ENCODE data around the gene MRPL12. TPM values are rescaled to one million over a fixed set of nuclear protein-coding genes. Genes with fewer than 3 reads are reported as not detected.

The MRPL12 gene
- total and polyA plus RNA-seq, 9 of the 15 experiments (the other 6 are each of a cell fraction or from before 2014, with no cell fraction given): 0.94 to 338 (median 100) TPM

GRCh38 chr17:81713004-81713555 lies 9.9 kb downstream of the MRPL12 start (continued):
- peak; percentile 12; the same call in 1 of the 2 replicates for TF ChIP-seq ZFX (CRISPR knock-in tag; IDR thresholded peaks at IDR 0.05)
- peak; percentile 63; the same call in 1 of the 2 replicates for TF ChIP-seq ZNF511 (CRISPR knock-in tag; IDR thresholded peaks at IDR 0.05)

- H3K4me3 ChIP-seq: peak overlapping the region; percentile 93
- in situ Hi-C loops (cut with MboI) (no loop called here), intact Hi-C loops (cut with micrococcal nuclease) (no loop called here)
- peak; percentile 53 for ATAC-seq
- H3K27me3 ChIP-seq (ENCODE audit: control insufficient read depth in 2 of 2, insufficient read depth in 2 of 2, low read length in 2 of 2): no peaks in the 10 kb centered on the region
- H3K36me3 ChIP-seq (ENCODE audit: control insufficient read depth, insufficient read depth, low read length): peaks cover 51% of the 10 kb centered on the region; the same call in 1 of the 3 replicates
- H3K9me3 ChIP-seq (replicated peaks; ENCODE audit: control insufficient read depth, insufficient read depth, low read depth, low read length): no peaks in the 10 kb centered on the region
- H3K79me2 ChIP-seq (ENCODE audit: control insufficient read depth, insufficient read depth, low read length): peaks cover 35% of the 10 kb centered on the region
- H2AFZ ChIP-seq (ENCODE audit: low read depth, low read length): no peak overlapping the region
- peak; percentile 32 for FAIRE-seq
- DNase-seq (ENCODE audit: extremely low read depth in 1 of 4, low spot score in 3 of 4): peak; percentile 65 to 72 (median 69)
- H3K27ac ChIP-seq (ENCODE audit: extremely low read depth, low read depth, low read length): peak overlapping the region; percentile 88
- H3K9ac ChIP-seq (ENCODE audit: insufficient read depth in 1 of 2, low read depth in 2 of 2, low read length in 2 of 2): peak overlapping the region; percentile 80 to 95
- WGBS (ENCODE audit: insufficient coverage, low coverage, missing lambda C conversion rate): 20% methylated on average over 30 of the region's 36 CpGs
- CTCF ChIA-PET (ENCODE audit: low intra/inter-chr PET ratio): no interaction called here
- peak overlapping the region; percentile 92 for H3K4me2 ChIP-seq (ENCODE audit: insufficient read depth, low read length)
- H3K4me1 ChIP-seq (replicated peaks in 1 of 2; ENCODE audit: control insufficient read depth in 2 of 2, insufficient read depth in 2 of 2, low read length in 2 of 2): peaks cover 23 to 82% of the 10 kb centered on the region in 2 experiments
- BruUV-seq (replicated peaks): no TSS peak
- POLR2A ChIA-PET: interaction anchor here (0.6 to 5.2 kb wide), 9 partner anchors 10 to 224 kb away, joined by 3 to 59 read pairs (median 4); partner anchors contain the start of genes CCDC137, MRPL12 and OXLD1
- H3K9me1 ChIP-seq (ENCODE audit: control insufficient read depth, insufficient read depth, low read length): peaks cover under 1% of the 10 kb centered on the region
- peaks cover 12% of the 10 kb centered on the region for H4K20me1 ChIP-seq (replicated peaks; ENCODE audit: control insufficient read depth, insufficient read depth, low read length)
- TF ChIP-seq, protein P1, sequence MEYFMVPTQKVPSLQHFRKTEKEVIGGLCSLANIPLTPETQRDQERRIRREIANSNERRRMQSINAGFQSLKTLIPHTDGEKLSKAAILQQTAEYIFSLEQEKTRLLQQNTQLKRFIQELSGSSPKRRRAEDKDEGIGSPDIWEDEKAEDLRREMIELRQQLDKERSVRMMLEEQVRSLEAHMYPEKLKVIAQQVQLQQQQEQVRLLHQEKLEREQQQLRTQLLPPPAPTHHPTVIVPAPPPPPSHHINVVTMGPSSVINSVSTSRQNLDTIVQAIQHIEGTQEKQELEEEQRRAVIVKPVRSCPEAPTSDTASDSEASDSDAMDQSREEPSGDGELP (CRISPR knock-in tag; IDR thresholded peaks at IDR 0.05; ENCODE audit: borderline replicate concordance): peak; percentile 95
- TF ChIP-seq, protein P2, sequence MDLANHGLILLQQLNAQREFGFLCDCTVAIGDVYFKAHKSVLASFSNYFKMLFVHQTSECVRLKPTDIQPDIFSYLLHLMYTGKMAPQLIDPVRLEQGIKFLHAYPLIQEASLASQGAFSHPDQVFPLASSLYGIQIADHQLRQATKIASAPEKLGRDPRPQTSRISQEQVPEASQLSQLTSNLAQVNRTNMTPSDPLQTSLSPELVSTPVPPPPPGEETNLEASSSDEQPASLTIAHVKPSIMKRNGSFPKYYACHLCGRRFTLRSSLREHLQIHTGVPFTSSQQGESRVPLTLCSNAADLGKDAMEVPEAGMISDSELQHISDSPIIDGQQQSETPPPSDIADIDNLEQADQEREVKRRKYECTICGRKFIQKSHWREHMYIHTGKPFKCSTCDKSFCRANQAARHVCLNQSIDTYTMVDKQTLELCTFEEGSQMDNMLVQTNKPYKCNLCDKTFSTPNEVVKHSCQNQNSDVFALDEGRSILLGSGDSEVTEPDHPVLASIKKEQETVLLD (IDR thresholded peaks at IDR 0.05): no peak
- no peak for TF ChIP-seq MED1 (CRISPR knock-in tag; IDR thresholded peaks at IDR 0.05; ENCODE audit: borderline replicate concordance)
- TF ChIP-seq, protein P3, sequence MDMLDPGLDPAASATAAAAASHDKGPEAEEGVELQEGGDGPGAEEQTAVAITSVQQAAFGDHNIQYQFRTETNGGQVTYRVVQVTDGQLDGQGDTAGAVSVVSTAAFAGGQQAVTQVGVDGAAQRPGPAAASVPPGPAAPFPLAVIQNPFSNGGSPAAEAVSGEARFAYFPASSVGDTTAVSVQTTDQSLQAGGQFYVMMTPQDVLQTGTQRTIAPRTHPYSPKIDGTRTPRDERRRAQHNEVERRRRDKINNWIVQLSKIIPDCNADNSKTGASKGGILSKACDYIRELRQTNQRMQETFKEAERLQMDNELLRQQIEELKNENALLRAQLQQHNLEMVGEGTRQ (CRISPR knock-in tag; IDR thresholded peaks at IDR 0.05): no peak
- no peak for TF ChIP-seq MECOM (CRISPR knock-in tag; IDR thresholded peaks at IDR 0.05)
- TF ChIP-seq CBFB (CRISPR knock-in tag; IDR thresholded peaks at IDR 0.05): 0 out of 2 replicates have a peak, but pooled peaks have one; percentile 79
- no peak for TF ChIP-seq ZNF280B (CRISPR knock-in tag; IDR thresholded peaks at IDR 0.05)
- TF ChIP-seq ZFP91 (CRISPR knock-in tag; IDR thresholded peaks at IDR 0.05): 0 out of 2 replicates have a peak, but pooled peaks have one; percentile 18
Observed at GRCh38 chr17:81713556-81714411, 10.6 kb downstream of the MRPL12 start.
